Keratinocyte (primary cell): Measurements from ENCODE around the gene FGF12. TPM values are rescaled to one million over a fixed set of nuclear protein-coding genes. Genes with fewer than 3 reads are reported as not detected.

Experiments
- DNase-seq: peaks from one replicate; pipeline ENCODE4 v3.0.0-alpha.2; 2011; ENCODE audit warnings: low read depth, missing footprints, low spot score
- FAIRE-seq: peaks from 2 replicates; lab custom pipeline; 2011; peaks lifted over from hg19 to GRCh38; lab: Jason Lieb, UNC
- H2AFZ ChIP-seq: 2 replicates; pipeline ENCODE4 v1.6.0; 2012; ENCODE audit warnings: low read length, control low read depth, inconsistent platforms; ENCODE audit not compliant: control insufficient read depth
- H3K27ac ChIP-seq: 2 replicates; pipeline ENCODE4 v1.5.1; 2011; ENCODE audit warnings: low read length; ENCODE audit not compliant: control insufficient read depth, insufficient read depth
- H3K27me3 ChIP-seq: 3 replicates; pipeline ENCODE4 v1.6.0; 2011; ENCODE audit warnings: low read length; ENCODE audit not compliant: control insufficient read depth, insufficient read depth; ENCODE audit errors: extremely low read depth
- H3K36me3 ChIP-seq, 2 experiments: 2 replicates in 1 of 2; 3 replicates in 1 of 2; pipeline ENCODE4 v1.5.1; 2011; ENCODE audit warnings: low read length in 2 of 2, mild to moderate bottlenecking in 1 of 2; ENCODE audit not compliant: control insufficient read depth in 2 of 2, insufficient read depth in 2 of 2; ENCODE audit errors: extremely low read depth in 1 of 2
- H3K4me1 ChIP-seq: 3 replicates; pipeline ENCODE4 v1.5.1; 2011; ENCODE audit warnings: low read length; ENCODE audit not compliant: control insufficient read depth, insufficient read depth; ENCODE audit errors: extremely low read depth
- H3K4me2 ChIP-seq: 3 replicates; pipeline ENCODE4 v1.6.0; 2011; ENCODE audit warnings: low read depth, low read length; ENCODE audit not compliant: control insufficient read depth, insufficient read depth; ENCODE audit errors: extremely low read depth
- H3K4me3 ChIP-seq, 3 experiments: fragments of 200-600 bp in 1 of 3; sonication (generic) in 1 of 3; 2 replicates in 2 of 3; 3 replicates in 1 of 3; pipeline ENCODE4 v1.5.1; 2011 to 2016; ENCODE audit warnings: low read length in 3 of 3, mild to moderate bottlenecking in 3 of 3, control low read depth in 2 of 3, inconsistent platforms in 1 of 3, low read depth in 1 of 3, mixed read lengths in 1 of 3, mixed run types in 1 of 3, moderate library complexity in 1 of 3; ENCODE audit not compliant: control insufficient read depth in 2 of 3, insufficient read depth in 2 of 3; ENCODE audit errors: extremely low read depth in 1 of 3
- H3K79me2 ChIP-seq: 2 replicates; pipeline ENCODE4 v1.6.0; 2012; ENCODE audit warnings: low read length; ENCODE audit not compliant: control insufficient read depth, insufficient read depth
- H3K9ac ChIP-seq: 3 replicates; pipeline ENCODE4 v1.6.0; 2011; ENCODE audit warnings: low read length; ENCODE audit not compliant: control insufficient read depth, insufficient read depth; ENCODE audit errors: extremely low read depth
- H3K9me1 ChIP-seq: 3 replicates; pipeline ENCODE4 v1.6.0; 2011; ENCODE audit warnings: low read length; ENCODE audit not compliant: control insufficient read depth, insufficient read depth; ENCODE audit errors: extremely low read depth
- H3K9me3 ChIP-seq: 2 replicates; pipeline ENCODE4 v1.5.1; 2012; ENCODE audit warnings: low read depth, low read length; ENCODE audit not compliant: control insufficient read depth
- H4K20me1 ChIP-seq: 3 replicates; pipeline ENCODE4 v1.6.0; 2011; ENCODE audit warnings: low read length; ENCODE audit not compliant: control insufficient read depth, insufficient read depth; ENCODE audit errors: extremely low read depth
- EZH2 ChIP-seq: IDR thresholded peaks from one replicate; pipeline ENCODE4 v1.6.1; 2012; ENCODE audit warnings: inconsistent platforms, mild to moderate bottlenecking, low read length, moderate library complexity
- dilution Hi-C: fragments of 300-500 bp; cut with MboI; formaldehyde crosslinking; loops from one replicate; pipeline ENCODE4 v1.7.0; 2020; ENCODE audit warnings: low sequenced_read_pairs; ENCODE audit not compliant: extremely low pct_ligation_motif_present
- polyA plus RNA-seq, 5 experiments: library from polyadenylated mRNA; depleted of rRNA in 3 of 5; stranded (reverse) in 3 of 5; stranded (forward) in 1 of 5; unstranded in 1 of 5; fragments of >200 nt; gene quantifications; 1 replicate in 1 of 5; 2 replicates in 3 of 5; 3 replicates in 1 of 5; pipeline versions ENCODE4 v1.2.1 to v1.2.3, GENCODE V29; 2011 to 2012; ENCODE audit warnings: missing spikeins in 2 of 5, low read depth in 1 of 5, low replicate concordance in 1 of 5
- TF ChIP-seq, protein P1 (sequence below), 3 experiments: IDR thresholded peaks in 1 of 3; conservative IDR thresholded peaks in 1 of 3; optimal IDR thresholded peaks in 1 of 3; 2 replicates in 2 of 3; 3 replicates in 1 of 3; pipeline versions ENCODE3 to v1.5.1; 2011; ENCODE audit warnings: low read length in 3 of 3, mild to moderate bottlenecking in 3 of 3, moderate library complexity in 2 of 3, control low read depth in 1 of 3, inconsistent platforms in 1 of 3; ENCODE audit not compliant: insufficient read depth in 2 of 3; ENCODE audit errors: extremely low read depth in 1 of 3

The FGF12 gene
- polyA plus RNA-seq, 1 donor (not counting 4 experiments of a cell fraction or from before 2014, with no cell fraction given): 4.1 TPM

- Histone ChIP-seq H3K27ac (peak overlapping the region; percentile 66), H3K9me3 (no peaks in the 10 kb centered on the region), H3K4me1 (no peaks in the 10 kb centered on the region), H3K27me3 (no peaks in the 10 kb centered on the region), H3K79me2 (no peaks in the 10 kb centered on the region), H3K4me3 (peak overlapping the region; percentile 29 to 59 (median 57)), H3K9me1 (no peaks in the 10 kb centered on the region), H4K20me1 (no peaks in the 10 kb centered on the region), H3K9ac (no peak overlapping the region), H2AFZ (peak overlapping the region; percentile 89), H3K36me3 (no peaks in the 10 kb centered on the region), H3K4me2 (peak overlapping the region; percentile 78)
- no peak for TF ChIP-seq EZH2
- TF ChIP-seq, protein P1, sequence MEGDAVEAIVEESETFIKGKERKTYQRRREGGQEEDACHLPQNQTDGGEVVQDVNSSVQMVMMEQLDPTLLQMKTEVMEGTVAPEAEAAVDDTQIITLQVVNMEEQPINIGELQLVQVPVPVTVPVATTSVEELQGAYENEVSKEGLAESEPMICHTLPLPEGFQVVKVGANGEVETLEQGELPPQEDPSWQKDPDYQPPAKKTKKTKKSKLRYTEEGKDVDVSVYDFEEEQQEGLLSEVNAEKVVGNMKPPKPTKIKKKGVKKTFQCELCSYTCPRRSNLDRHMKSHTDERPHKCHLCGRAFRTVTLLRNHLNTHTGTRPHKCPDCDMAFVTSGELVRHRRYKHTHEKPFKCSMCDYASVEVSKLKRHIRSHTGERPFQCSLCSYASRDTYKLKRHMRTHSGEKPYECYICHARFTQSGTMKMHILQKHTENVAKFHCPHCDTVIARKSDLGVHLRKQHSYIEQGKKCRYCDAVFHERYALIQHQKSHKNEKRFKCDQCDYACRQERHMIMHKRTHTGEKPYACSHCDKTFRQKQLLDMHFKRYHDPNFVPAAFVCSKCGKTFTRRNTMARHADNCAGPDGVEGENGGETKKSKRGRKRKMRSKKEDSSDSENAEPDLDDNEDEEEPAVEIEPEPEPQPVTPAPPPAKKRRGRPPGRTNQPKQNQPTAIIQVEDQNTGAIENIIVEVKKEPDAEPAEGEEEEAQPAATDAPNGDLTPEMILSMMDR (optimal IDR thresholded peaks at IDR 0.05 in 1 of 3, IDR thresholded peaks at IDR 0.05 in 1 of 3, conservative IDR thresholded peaks at IDR 0.05 in 1 of 3; ENCODE audit: extremely low read depth in 1 of 3, insufficient read depth in 2 of 3, low read length in 3 of 3): no peak
- dilution Hi-C loops: no loop called here
- FAIRE-seq: no peak
- no peak for DNase-seq
Measured at GRCh38 chr3:192155194-192155593, 572.1 kb downstream of the FGF12 start.

GRCh38 chr3:192133271-192133670 lies 594.1 kb downstream of the FGF12 start:
- Histone ChIP-seq H3K9me3 (no peaks in the 10 kb centered on the region), H3K9ac (no peak overlapping the region), H3K4me1 (no peaks in the 10 kb centered on the region), H3K27ac (no peak overlapping the region), H2AFZ (no peak overlapping the region), H3K79me2 (no peaks in the 10 kb centered on the region), H4K20me1 (no peaks in the 10 kb centered on the region), H3K36me3 (no peaks in the 10 kb centered on the region), H3K4me3 (no peak overlapping the region), H3K27me3 (no peaks in the 10 kb centered on the region), H3K9me1 (no peaks in the 10 kb centered on the region), H3K4me2 (no peak overlapping the region)
- no peak for FAIRE-seq
- DNase-seq: no peak
- TF ChIP-seq, protein P1 (optimal IDR thresholded peaks at IDR 0.05 in 1 of 3, IDR thresholded peaks at IDR 0.05 in 1 of 3, conservative IDR thresholded peaks at IDR 0.05 in 1 of 3; ENCODE audit: extremely low read depth in 1 of 3, insufficient read depth in 2 of 3, low read length in 3 of 3): no peak
- no peak for TF ChIP-seq EZH2
- dilution Hi-C loops: no loop called here
